NCI-H2171 treated with DMSO at 0.1 percent for 48 hours (cell line): ENCODE results near the gene METTL24.
"Not testable (repeated sequence)": the region's sequence is repeated elsewhere in the genome, so short reads cannot be mapped to it uniquely, and the experiment has no call there.

Experiments
- DNase-seq: peaks from one replicate; lab custom pipeline; 2025; lab: John Stamatoyannopoulos, UW

METTL24 gene

GRCh38 chr6:110360676-110361075 lies 2.5 kb upstream of the METTL24 start:
- DNase-seq: no peak

- no peak for DNase-seq
Observed at GRCh38 chr6:110359556-110359955, 1.4 kb upstream of the METTL24 start.

- peak; percentile 14 for DNase-seq
Observed at GRCh38 chr6:110358553-110359160, 508 bp upstream of the METTL24 start.

- no peak for DNase-seq
Observed at GRCh38 chr6:110357298-110357663, 868 bp downstream of the METTL24 start.

GRCh38 chr6:110356778-110357177 lies 1.4 kb downstream of the METTL24 start:
- DNase-seq: no peak

GRCh38 chr6:110355727-110356126 lies 2.4 kb downstream of the METTL24 start:
- DNase-seq: peak; percentile 83

GRCh38 chr6:110355022-110355421 lies 3.1 kb downstream of the METTL24 start:
- DNase-seq: peak; percentile 25

GRCh38 chr6:110354153-110354552 lies 4.0 kb downstream of the METTL24 start:
- DNase-seq: peak; percentile 52

GRCh38 chr6:110353457-110354001 lies 4.6 kb downstream of the METTL24 start:
- peak; percentile 54 for DNase-seq

- DNase-seq: peak; percentile 51
Observed at GRCh38 chr6:110352563-110353262, 5.4 kb downstream of the METTL24 start.

- DNase-seq: no peak
Observed at GRCh38 chr6:110351986-110352385, 6.2 kb downstream of the METTL24 start.

GRCh38 chr6:110351546-110351945 lies 6.6 kb downstream of the METTL24 start:
- no peak for DNase-seq

GRCh38 chr6:110350593-110350992 lies 7.6 kb downstream of the METTL24 start:
- not testable (repeated sequence) for DNase-seq

GRCh38 chr6:110348961-110349690 lies 9.0 kb downstream of the METTL24 start:
- DNase-seq: no peak

- peak; percentile 56 for DNase-seq
Observed at GRCh38 chr6:110345025-110345424, 13.1 kb downstream of the METTL24 start.

GRCh38 chr6:110342759-110343158 lies 15.4 kb downstream of the METTL24 start:
- no peak for DNase-seq

- no peak for DNase-seq
Observed at GRCh38 chr6:110341663-110342596, 16.2 kb downstream of the METTL24 start.

GRCh38 chr6:110341067-110341466 lies 17.1 kb downstream of the METTL24 start:
- DNase-seq: no peak

GRCh38 chr6:110340392-110340965 lies 17.7 kb downstream of the METTL24 start:
- DNase-seq: peak; percentile 77

GRCh38 chr6:110338820-110339470 lies 19.2 kb downstream of the METTL24 start:
- peak; percentile 30 for DNase-seq

- no peak for DNase-seq
Observed at GRCh38 chr6:110337486-110337885, 20.7 kb downstream of the METTL24 start.
